Karpas-422 (cell line): ENCODE results near the gene PLXNB1. TPM values are rescaled to one million over a fixed set of nuclear protein-coding genes. Genes with fewer than 3 reads are reported as not detected.

Source experiments
- DNase-seq: peaks from one replicate; pipeline ENCODE4 v3.0.0-alpha.2; 2015
- H2AFZ ChIP-seq: fragments of 200-600 bp; sonication (generic); 2 replicates; pipeline ENCODE4 v1.6.1; 2014; ENCODE audit warnings: antibody characterized with exemption, low read length, mixed read lengths
- H3K27ac ChIP-seq: fragments of 200-600 bp; sonication (generic); 2 replicates; pipeline ENCODE4 v1.5.1; 2014; ENCODE audit warnings: mild to moderate bottlenecking, low read length, moderate library complexity
- H3K27me3 ChIP-seq: fragments of 200-600 bp; sonication (generic); 2 replicates; pipeline ENCODE4 v1.6.1; 2014; ENCODE audit warnings: low read length, mixed read lengths
- H3K36me3 ChIP-seq: fragments of 200-600 bp; sonication (generic); 2 replicates; pipeline ENCODE4 v1.6.1; 2014; ENCODE audit warnings: low read length, mixed read lengths; ENCODE audit not compliant: insufficient read depth
- H3K4me1 ChIP-seq: fragments of 200-600 bp; sonication (generic); 2 replicates; pipeline ENCODE4 v1.6.1; 2014; ENCODE audit warnings: mild to moderate bottlenecking, low read length, mixed read lengths
- H3K4me2 ChIP-seq: fragments of 200-600 bp; sonication (generic); 2 replicates; pipeline ENCODE4 v1.6.1; 2014; ENCODE audit warnings: low read length, low read depth, mild to moderate bottlenecking; ENCODE audit not compliant: poor library complexity, severe bottlenecking
- H3K4me3 ChIP-seq: fragments of 200-600 bp; sonication (generic); 2 replicates; pipeline ENCODE4 v1.5.1; 2014; ENCODE audit warnings: mild to moderate bottlenecking, antibody characterized with exemption, low read length, mixed read lengths
- H3K79me2 ChIP-seq: fragments of 200-600 bp; sonication (generic); 2 replicates; pipeline ENCODE4 v1.6.1; 2014; ENCODE audit warnings: mild to moderate bottlenecking, low read length, mixed read lengths
- H3K9ac ChIP-seq: fragments of 200-600 bp; sonication (generic); 2 replicates; pipeline ENCODE4 v1.6.0; 2014; ENCODE audit warnings: low read length
- H3K9me2 ChIP-seq: fragments of 200-600 bp; sonication (generic), shearing (Covaris generic); replicated peaks from 2 replicates; pipeline ENCODE4 v1.6.0; 2014; ENCODE audit warnings: mild to moderate bottlenecking, low read length, moderate library complexity; ENCODE audit not compliant: insufficient read depth
- H3K9me3 ChIP-seq: fragments of 300-700, 200-600 bp; sonication (generic); 2 replicates; pipeline ENCODE4 v1.6.1; 2014; ENCODE audit warnings: low read length, mixed read lengths
- H4K20me1 ChIP-seq: fragments of 200-600 bp; sonication (generic); 2 replicates; pipeline ENCODE4 v1.6.1; 2014; ENCODE audit warnings: mild to moderate bottlenecking, antibody characterized with exemption, low read length, low read depth; ENCODE audit not compliant: insufficient read depth
- small RNA-seq: library from RNA; depleted of rRNA; stranded (forward); fragments of <200 nt; gene quantifications from one replicate; pipeline ENCODE3, GENCODE V24; 2014
- total RNA-seq: library from RNA; depleted of rRNA; stranded (reverse); fragments of >200 nt; shearing (Covaris generic); gene quantifications from 2 replicates; pipeline ENCODE4 v1.2.3, GENCODE V29; 2014; ENCODE audit warnings: low replicate concordance; rRNA removed

PLXNB1 gene
- total RNA-seq, 1 experiment from 2014 or later = 34.0 TPM

DNA sequence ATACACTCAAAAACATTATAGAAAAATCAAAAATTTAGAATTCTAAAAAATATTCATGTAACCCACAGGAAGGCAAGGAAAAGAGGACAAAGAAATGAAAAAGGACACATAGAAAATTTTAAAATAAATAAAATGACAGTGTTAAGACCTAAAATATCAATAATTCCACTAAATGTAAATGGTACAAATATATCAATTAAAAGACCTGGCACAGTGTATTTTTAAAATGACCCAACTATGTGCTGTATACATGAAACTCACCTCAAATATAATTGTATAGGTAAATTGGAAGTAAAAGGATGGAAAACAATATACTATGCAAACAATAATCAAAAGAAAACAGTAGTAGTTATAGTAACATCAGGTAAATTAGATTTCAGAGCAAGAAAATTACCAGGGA is 68.0 kb downstream of the PLXNB1 start:
- Histone ChIP-seq H3K9me2 (no peaks in the 10 kb centered on the region), H4K20me1 (no peaks in the 10 kb centered on the region), H3K79me2 (no peaks in the 10 kb centered on the region), H2AFZ (no peak overlapping the region), H3K4me1 (peaks cover 5% of the 10 kb centered on the region), H3K4me2 (no peak overlapping the region), H3K9me3 (peaks cover 6% of the 10 kb centered on the region), H3K36me3 (no peaks in the 10 kb centered on the region), H3K9ac (no peak overlapping the region), H3K27me3 (no peaks in the 10 kb centered on the region; the same call in 1 of the 2 replicates), H3K27ac (no peak overlapping the region), H3K4me3 (no peak overlapping the region)
- no peak for DNase-seq

GRCh38 chr3:48356419-48356818 is 73.5 kb downstream of the PLXNB1 start:
- no peaks in the 10 kb centered on the region for H4K20me1 ChIP-seq
- H3K27ac ChIP-seq = no peak overlapping the region
- DNase-seq = no peak
- H3K4me1 ChIP-seq = peaks cover 5% of the 10 kb centered on the region
- H3K27me3 ChIP-seq = no peaks in the 10 kb centered on the region; the same call in 1 of the 2 replicates
- H3K9ac ChIP-seq = no peak overlapping the region
- no peaks in the 10 kb centered on the region for H3K9me3 ChIP-seq
- no peak overlapping the region for H2AFZ ChIP-seq
- H3K36me3 ChIP-seq = no peaks in the 10 kb centered on the region
- H3K4me2 ChIP-seq = no peak overlapping the region
- H3K4me3 ChIP-seq = no peak overlapping the region
- H3K9me2 ChIP-seq = no peaks in the 10 kb centered on the region
- no peaks in the 10 kb centered on the region for H3K79me2 ChIP-seq

DNA sequence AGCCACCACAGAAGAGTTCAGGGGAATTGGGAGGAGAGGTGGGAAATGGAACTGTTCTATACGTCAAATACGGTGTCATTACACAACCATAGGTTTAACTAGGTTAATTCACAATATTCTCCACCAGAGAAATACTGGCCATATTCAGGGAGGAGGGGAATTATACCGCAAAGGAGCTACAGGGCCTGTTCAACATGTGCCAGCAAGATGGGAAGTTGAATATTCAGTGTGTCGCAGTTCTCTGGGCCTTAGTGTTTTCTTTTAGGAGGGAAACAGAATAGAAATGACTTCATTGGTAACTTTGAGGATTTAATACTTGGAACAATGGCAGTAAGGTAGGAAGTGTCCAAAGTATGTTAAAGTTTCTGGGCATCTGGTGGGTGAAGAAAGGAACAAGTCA is 75.9 kb downstream of the PLXNB1 start:
- Histone ChIP-seq H3K79me2 (no peaks in the 10 kb centered on the region), H3K27me3 (no peaks in the 10 kb centered on the region; the same call in 1 of the 2 replicates), H3K4me3 (no peak overlapping the region), H3K4me1 (peaks cover 12% of the 10 kb centered on the region), H3K9ac (no peak overlapping the region), H2AFZ (no peak overlapping the region), H4K20me1 (no peaks in the 10 kb centered on the region), H3K4me2 (no peak overlapping the region), H3K36me3 (no peaks in the 10 kb centered on the region), H3K9me2 (no peaks in the 10 kb centered on the region), H3K27ac (no peak overlapping the region), H3K9me3 (no peaks in the 10 kb centered on the region)
- DNase-seq = no peak

Small RNA genes lying within 50 kb of the gene (small RNA-seq; reads per million reads assigned to genes)
- gene RN7SL321P = not detected

Other genes starting within 250 kb of the PLXNB1 start
- gene CDC25A, start 241.7 kb downstream of the PLXNB1 start, total RNA-seq = 12.9 and 17.1 TPM in 2 replicates
- 100 and 141 TPM in 2 replicates for gene CAMP, start 206.6 kb downstream of the PLXNB1 start, total RNA-seq
- gene ZNF589, start 189.0 kb downstream of the PLXNB1 start, total RNA-seq = 64.5 and 65.2 TPM in 2 replicates
- 18.5 and 20.4 TPM in 2 replicates for gene NME6, start 128.7 kb downstream of the PLXNB1 start, total RNA-seq
- not detected in 2 replicates for gene SPINK8, start 96.4 kb downstream of the PLXNB1 start, total RNA-seq
- not detected in 2 replicates for gene FBXW12, start 57.9 kb downstream of the PLXNB1 start, total RNA-seq
- 22.0 and 28.3 TPM in 2 replicates for gene CCDC51, start 10.0 kb upstream of the PLXNB1 start, total RNA-seq
- gene TMA7, start 10.2 kb upstream of the PLXNB1 start, total RNA-seq = 300 and 483 TPM in 2 replicates
- 7.3 and 10.9 TPM in 2 replicates for gene ATRIP, start 16.7 kb upstream of the PLXNB1 start, total RNA-seq
- gene SHISA5, start 74.1 kb upstream of the PLXNB1 start, total RNA-seq = 141 and 149 TPM in 2 replicates
- gene PFKFB4, start 126.7 kb upstream of the PLXNB1 start, total RNA-seq = 55.2 and 89.6 TPM in 2 replicates
- gene UCN2, start 133.7 kb upstream of the PLXNB1 start, total RNA-seq = not detected in 2 replicates
- gene COL7A1, start 165.2 kb upstream of the PLXNB1 start, total RNA-seq = 0.78 and 13.0 TPM in 2 replicates
- gene UQCRC1, start 179.6 kb upstream of the PLXNB1 start, total RNA-seq = 80.3 and 165 TPM in 2 replicates
- gene TMEM89, start 191.7 kb upstream of the PLXNB1 start, total RNA-seq = not detected in 2 replicates
- 52.7 and 69.1 TPM in 2 replicates for gene SLC26A6, start 205.4 kb upstream of the PLXNB1 start, total RNA-seq
- 3.8 and 7.0 TPM in 2 replicates for gene CELSR3, start 232.8 kb upstream of the PLXNB1 start, total RNA-seq